GM23248 (cell line): ENCODE data around the gene EIF4E2. TPM values are rescaled to one million over a fixed set of nuclear protein-coding genes. Genes with fewer than 3 reads are reported as not detected.

Experiments used
- DNase-seq: peaks from one replicate; pipeline ENCODE4 v3.0.0-alpha.2; 2015
- H2AFZ ChIP-seq: fragments of 200-600 bp; sonication (generic); 2 replicates; pipeline ENCODE4 v1.6.1; 2016; ENCODE audit warnings: antibody characterized with exemption
- H3F3A ChIP-seq: fragments of 200-600 bp; sonication (generic); 2 replicates; pipeline ENCODE4 v1.6.1; 2016; ENCODE audit warnings: mild to moderate bottlenecking, antibody characterized with exemption, mixed run types; ENCODE audit not compliant: insufficient read depth
- H3K27ac ChIP-seq: fragments of 200-600 bp; sonication (generic); 2 replicates; pipeline ENCODE4 v1.5.1; 2016; ENCODE audit warnings: mild to moderate bottlenecking
- H3K27me3 ChIP-seq: fragments of 200-600 bp; sonication (generic); replicated peaks from 2 replicates; pipeline ENCODE4 v1.6.1; 2016; ENCODE audit warnings: mild to moderate bottlenecking; ENCODE audit not compliant: insufficient read depth
- H3K36me3 ChIP-seq: fragments of 200-600 bp; sonication (generic); 2 replicates; pipeline ENCODE4 v1.6.1; 2016; ENCODE audit warnings: low read depth, mild to moderate bottlenecking
- H3K4me1 ChIP-seq: fragments of 200-600 bp; sonication (generic); 2 replicates; pipeline ENCODE4 v1.6.1; 2016; ENCODE audit warnings: mild to moderate bottlenecking; ENCODE audit not compliant: insufficient read depth
- H3K4me2 ChIP-seq: fragments of 200-600 bp; sonication (generic); one replicate; pipeline ENCODE4 v1.6.1; 2016; ENCODE audit warnings: mild to moderate bottlenecking; ENCODE audit not compliant: unreplicated experiment
- H3K4me3 ChIP-seq: fragments of 200-600 bp; sonication (generic); 2 replicates; pipeline ENCODE4 v1.5.1; 2016; ENCODE audit warnings: mild to moderate bottlenecking
- H3K79me2 ChIP-seq: fragments of 200-600 bp; sonication (generic); 2 replicates; pipeline ENCODE4 v1.6.1; 2016; ENCODE audit warnings: mild to moderate bottlenecking; ENCODE audit not compliant: insufficient read depth
- H3K9ac ChIP-seq: fragments of 200-600 bp; sonication (generic); 2 replicates; pipeline ENCODE4 v1.6.1; 2016; ENCODE audit warnings: mild to moderate bottlenecking
- H3K9me2 ChIP-seq: fragments of 200-600 bp; sonication (generic); 2 replicates; pipeline ENCODE4 v1.6.1; 2016; ENCODE audit warnings: mixed run types, mild to moderate bottlenecking, moderate library complexity; ENCODE audit not compliant: insufficient read depth
- H3K9me3 ChIP-seq: fragments of 200-600 bp; sonication (generic); one replicate; pipeline ENCODE4 v1.6.1; 2017; ENCODE audit warnings: low read depth
- H4K20me1 ChIP-seq: fragments of 200-600 bp; sonication (generic); 2 replicates; pipeline ENCODE4 v1.6.0; 2016; ENCODE audit not compliant: insufficient read depth
- EZH2 ChIP-seq: fragments of 200-600 bp; sonication (generic); IDR thresholded peaks from 2 replicates; pipeline ENCODE4 v1.6.1; 2018; ENCODE audit warnings: antibody characterized with exemption, mild to moderate bottlenecking; ENCODE audit not compliant: insufficient read depth, poor library complexity, severe bottlenecking
- EZH2phosphoT487 ChIP-seq: fragments of 200-600 bp; sonication (generic); IDR thresholded peaks from 2 replicates; pipeline ENCODE4 v1.6.1; 2018; ENCODE audit warnings: antibody characterized with exemption, moderate library complexity, mild to moderate bottlenecking, low read depth; ENCODE audit not compliant: insufficient read depth
- WGBS, 2 experiments: methylation state at CpG; one replicate each; pipeline ENCODE4 v1.1.6; 2015 to 2017; ENCODE audit warnings: low lambda C conversion rate in 2 of 2, low coverage in 1 of 2; ENCODE audit errors: missing lambda C conversion rate in 2 of 2; 5-methylcytosine and 5-hydroxymethylcytosine counted together
- in situ Hi-C: fragments of 300-500 bp; cut with MboI; formaldehyde crosslinking; loops from 2 replicates; pipeline ENCODE4 v1.15.0; 2020
- polyA plus RNA-seq: library from polyadenylated mRNA; unstranded; fragments of >200 nt; fragmentation: Nextera tagmentation; extraction: Ambion mirVana; gene quantifications from 2 replicates; pipeline ENCODE4 v1.2.1, GENCODE V29; 2016
- total RNA-seq: library from RNA; depleted of rRNA; stranded (reverse); fragments of >200 nt; shearing (Covaris generic); gene quantifications from 2 replicates; pipeline ENCODE4 v1.2.3, GENCODE V29; 2014

The EIF4E2 gene
- total and polyA plus RNA-seq, 2 experiments from 2014 or later: 82.8 to 147 TPM

DNA sequence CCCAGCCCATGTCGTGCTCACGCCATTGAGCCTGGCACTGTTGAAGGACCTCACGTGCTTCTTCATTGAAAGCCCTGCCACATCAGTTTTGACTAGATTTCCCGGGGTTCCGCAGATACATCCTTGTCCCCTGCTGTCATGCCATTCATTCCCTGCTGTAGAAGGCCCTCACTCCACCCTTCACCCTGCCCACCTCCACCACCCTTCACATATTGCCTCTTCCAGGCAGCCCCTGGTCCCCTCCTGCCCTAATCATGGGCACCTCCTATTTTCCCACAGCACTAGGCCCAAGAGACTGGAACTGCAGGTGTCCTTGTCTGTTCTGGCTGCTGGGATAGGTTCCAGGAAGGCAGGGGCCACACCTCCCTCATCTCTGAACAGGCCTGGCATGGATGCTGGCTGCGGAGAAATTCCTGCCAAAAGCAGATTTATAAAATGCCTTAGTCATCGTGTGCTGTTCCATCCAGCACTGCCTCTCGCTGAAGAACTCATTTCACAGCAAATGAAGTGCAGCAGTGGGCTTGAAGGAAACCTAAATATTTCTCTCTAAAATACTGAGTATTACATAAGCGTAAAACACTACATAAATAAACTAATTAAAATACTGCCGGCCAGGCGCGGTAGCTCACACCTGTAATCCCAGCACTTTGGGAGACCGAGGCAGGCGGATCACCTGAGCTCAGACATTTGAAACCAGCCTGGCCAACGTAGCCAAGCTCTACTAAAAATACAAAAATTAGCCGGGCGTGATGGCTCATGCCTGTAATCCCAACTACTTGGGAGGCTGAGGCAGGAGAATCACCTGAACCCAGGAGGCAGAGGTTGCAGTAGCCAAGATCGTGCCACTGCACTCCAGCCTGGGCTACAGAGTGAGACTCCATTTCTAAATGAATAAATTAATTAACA is 38.4 kb downstream of the EIF4E2 start:
- H3K9me2 ChIP-seq: no peaks in the 10 kb centered on the region
- no peak overlapping the region for H3K4me3 ChIP-seq
- no peaks in the 10 kb centered on the region for H4K20me1 ChIP-seq
- 40 to 41% methylated on average over 18 of the region's 18 CpGs for WGBS, 2 experiments
- H3K4me2 ChIP-seq: peak overlapping the region; percentile 63
- peak overlapping the region; percentile 20; the same call in 1 of the 2 replicates for H3K9ac ChIP-seq
- no peaks in the 10 kb centered on the region for H3K79me2 ChIP-seq
- H3K9me3 ChIP-seq: no peaks in the 10 kb centered on the region
- H3K4me1 ChIP-seq: peaks cover 18% of the 10 kb centered on the region
- TF ChIP-seq EZH2 (no peak), EZH2phosphoT487 (no peak)
- DNase-seq: peak; percentile 92
- H3K27ac ChIP-seq: peak overlapping the region; percentile 59
- no peaks in the 10 kb centered on the region for H3K27me3 ChIP-seq
- H3K36me3 ChIP-seq: no peaks in the 10 kb centered on the region; the same call in 1 of the 2 replicates
- peaks cover 17% of the 10 kb centered on the region for H3F3A ChIP-seq
- no peak overlapping the region for H2AFZ ChIP-seq
- in situ Hi-C loops: no loop called here

DNA sequence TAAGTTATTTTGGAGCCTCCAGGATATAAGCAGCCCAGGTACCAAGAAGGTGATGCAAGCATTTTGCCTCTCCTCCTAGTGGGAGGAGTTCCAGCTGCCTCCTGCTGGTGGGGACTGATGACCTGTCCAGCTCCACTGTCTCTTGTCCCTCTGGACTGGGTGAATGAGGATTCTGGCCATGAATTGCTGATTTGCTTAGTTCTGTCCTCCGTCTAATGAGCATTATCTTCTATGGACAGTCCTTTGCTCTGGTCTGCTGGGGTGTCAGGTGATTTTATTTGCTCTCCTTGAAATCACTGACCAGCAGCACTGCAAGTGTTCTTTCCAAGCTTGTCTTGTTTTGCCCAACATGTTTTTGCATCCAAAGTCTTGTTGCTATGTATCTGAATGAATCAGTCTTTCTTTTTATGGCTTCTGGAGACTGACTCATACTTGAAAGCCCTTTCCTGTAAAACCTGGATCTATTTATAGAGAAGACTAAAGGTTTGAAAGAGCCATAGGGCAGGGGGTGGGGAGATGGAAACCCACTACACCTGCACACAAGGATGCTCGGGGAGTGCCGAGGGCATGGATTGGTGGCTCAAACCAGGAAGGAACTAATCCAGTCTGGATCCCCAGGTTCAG is 42.4 kb downstream of the EIF4E2 start:
- in situ Hi-C loops: no loop called here
- DNase-seq: peak; percentile 93
- H3K4me3 ChIP-seq: no peak overlapping the region
- no peaks in the 10 kb centered on the region for H4K20me1 ChIP-seq
- no peak for TF ChIP-seq EZH2
- no peak for TF ChIP-seq EZH2phosphoT487
- peak overlapping the region; percentile 74 for H3K27ac ChIP-seq
- WGBS, 2 experiments: 69 to 73% methylated on average over 3 of the region's 3 CpGs
- no peaks in the 10 kb centered on the region for H3K27me3 ChIP-seq
- no peaks in the 10 kb centered on the region for H3K79me2 ChIP-seq
- no peaks in the 10 kb centered on the region for H3K36me3 ChIP-seq
- no peak overlapping the region for H2AFZ ChIP-seq
- H3F3A ChIP-seq: peaks cover 17% of the 10 kb centered on the region
- H3K4me2 ChIP-seq: peak overlapping the region; percentile 55
- peaks cover 18% of the 10 kb centered on the region for H3K4me1 ChIP-seq
- no peaks in the 10 kb centered on the region for H3K9me2 ChIP-seq
- H3K9ac ChIP-seq: peak overlapping the region; percentile 52
- no peaks in the 10 kb centered on the region for H3K9me3 ChIP-seq

DNA sequence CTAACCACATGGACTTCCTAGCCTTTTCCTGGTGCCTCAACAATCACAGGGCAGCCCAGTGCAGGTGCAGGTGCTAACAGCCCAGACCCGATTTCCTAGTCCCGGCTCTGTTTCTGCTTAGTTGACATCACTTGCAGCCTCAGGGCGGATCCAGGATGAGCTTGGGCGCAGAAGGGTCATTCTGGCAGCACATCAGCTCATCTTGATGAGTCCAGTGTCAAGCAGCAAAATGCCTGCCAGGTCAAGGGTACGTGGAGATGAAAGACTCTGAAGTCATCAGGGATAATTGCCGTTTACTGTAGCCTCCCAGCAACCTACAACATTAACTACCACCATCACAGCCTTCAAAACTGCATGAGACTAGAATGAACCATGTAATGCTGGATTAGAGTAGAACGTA is 43.5 kb downstream of the EIF4E2 start:
- TF ChIP-seq EZH2 (no peak), EZH2phosphoT487 (no peak)
- DNase-seq: no peak
- H3F3A ChIP-seq: peaks cover 12% of the 10 kb centered on the region
- no peak overlapping the region for H3K9ac ChIP-seq
- H3K4me1 ChIP-seq: peaks cover 18% of the 10 kb centered on the region
- in situ Hi-C loops: no loop called here
- H3K27me3 ChIP-seq: no peaks in the 10 kb centered on the region
- H3K4me2 ChIP-seq: no peak overlapping the region
- H3K4me3 ChIP-seq: no peak overlapping the region
- H3K27ac ChIP-seq: no peak overlapping the region
- 92 to 93% methylated on average over 7 of the region's 7 CpGs for WGBS, 2 experiments
- H3K36me3 ChIP-seq: no peaks in the 10 kb centered on the region
- no peaks in the 10 kb centered on the region for H3K79me2 ChIP-seq
- H4K20me1 ChIP-seq: no peaks in the 10 kb centered on the region
- no peak overlapping the region for H2AFZ ChIP-seq
- no peaks in the 10 kb centered on the region for H3K9me2 ChIP-seq
- no peaks in the 10 kb centered on the region for H3K9me3 ChIP-seq

DNA sequence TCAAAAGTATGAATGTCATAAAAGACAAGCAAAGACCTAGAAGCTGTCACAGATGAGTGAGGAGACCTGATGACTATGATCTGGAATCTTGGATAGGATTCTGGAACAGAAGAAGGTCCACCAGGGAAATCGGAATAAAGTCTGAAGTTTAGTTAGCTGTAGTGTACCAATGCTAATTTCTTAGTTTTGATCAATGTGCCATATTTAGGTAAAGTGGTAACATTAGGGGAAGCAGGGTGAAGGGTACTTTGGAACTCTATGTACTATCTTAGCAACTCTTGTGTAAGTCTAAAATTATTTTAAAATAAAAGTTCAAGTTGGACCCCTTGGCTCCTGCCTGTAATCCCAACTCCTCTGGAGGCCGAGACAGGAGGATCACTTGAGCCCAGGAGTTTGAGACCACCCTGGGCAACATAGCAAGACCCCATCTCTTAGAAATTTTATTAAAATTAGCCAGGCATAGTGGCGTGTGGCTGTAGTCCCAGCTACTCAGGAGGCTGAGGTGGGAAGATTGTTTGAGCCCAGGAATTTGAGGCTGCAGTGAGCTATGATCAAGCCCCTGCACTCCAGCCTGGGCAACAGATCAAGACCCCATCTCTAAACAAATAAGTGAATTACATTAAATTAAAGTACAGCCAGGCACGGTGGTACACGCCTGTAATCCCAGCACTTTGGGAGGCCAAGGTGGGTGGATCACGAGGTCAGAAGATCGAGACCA is 47.0 kb downstream of the EIF4E2 start:
- no peak for DNase-seq
- Histone ChIP-seq H3K4me2 (no peak overlapping the region), H3K9me2 (no peaks in the 10 kb centered on the region), H3K4me3 (no peak overlapping the region), H3K27me3 (no peaks in the 10 kb centered on the region), H3F3A (peaks cover 4% of the 10 kb centered on the region), H3K9ac (no peak overlapping the region), H3K4me1 (peaks cover 10% of the 10 kb centered on the region), H3K27ac (no peak overlapping the region), H3K36me3 (no peaks in the 10 kb centered on the region), H3K9me3 (no peaks in the 10 kb centered on the region), H2AFZ (no peak overlapping the region), H4K20me1 (no peaks in the 10 kb centered on the region), H3K79me2 (no peaks in the 10 kb centered on the region)
- TF ChIP-seq EZH2phosphoT487: no peak
- TF ChIP-seq EZH2: no peak
- in situ Hi-C loops: no loop called here
- 79 to 88% methylated on average over 7 of the region's 7 CpGs for WGBS, 2 experiments
